H1 (cell line): ENCODE data around the gene SIMC1. TPM values are rescaled to one million over a fixed set of nuclear protein-coding genes. Genes with fewer than 3 reads are reported as not detected.

Source experiments
- CTCF ChIA-PET: fragments of 300-600 bp; sonication (Branson Sonifier 250); formaldehyde crosslinking; loops from one replicate; lab custom pipeline; 2021; ENCODE audit not compliant: partially characterized antibody; lab: Charles Lee
- POLR2A ChIA-PET: fragments of 300-600 bp; sonication (Branson Sonifier 250); formaldehyde crosslinking; loops from one replicate; lab custom pipeline; 2021; ENCODE audit warnings: inconsistent platforms; ENCODE audit not compliant: partially characterized antibody; lab: Charles Lee
- DNase-seq, 2 experiments: peaks; one replicate each; pipeline versions ENCODE4 v3.0.0 to v3.0.0-alpha.2; 2010 to 2022; ENCODE audit warnings: low spot score in 2 of 2, low read depth in 1 of 2, mixed read lengths in 1 of 2
- FAIRE-seq: peaks from 2 replicates; lab custom pipeline; 2011; peaks lifted over from hg19 to GRCh38; lab: Jason Lieb, UNC
- H2AFZ ChIP-seq: 2 replicates; pipeline ENCODE4 v1.8.1; 2012; ENCODE audit warnings: low read length, inconsistent platforms
- H2AK5ac ChIP-seq: 2 replicates; pipeline ENCODE4 v1.6.1; 2013; ENCODE audit warnings: low read depth, low read length
- H2BK120ac ChIP-seq: replicated peaks from 2 replicates; pipeline ENCODE3; 2013; ENCODE audit warnings: low read depth, low read length, inconsistent platforms
- H2BK12ac ChIP-seq: 2 replicates; pipeline ENCODE4 v1.6.1; 2013; ENCODE audit warnings: low read depth, low read length
- H2BK15ac ChIP-seq: 2 replicates; pipeline ENCODE4 v1.6.1; 2013; ENCODE audit warnings: low read length
- H2BK20ac ChIP-seq: 2 replicates; pipeline ENCODE4 v1.6.1; 2013; ENCODE audit warnings: low read length
- H2BK5ac ChIP-seq: 2 replicates; pipeline ENCODE4 v1.6.1; 2013; ENCODE audit warnings: low read depth, low read length
- H3K14ac ChIP-seq: 2 replicates; pipeline ENCODE4 v1.6.1; 2013; ENCODE audit warnings: inconsistent platforms; ENCODE audit not compliant: insufficient read length
- H3K18ac ChIP-seq: 2 replicates; pipeline ENCODE4 v1.6.1; 2013; ENCODE audit warnings: low read length; ENCODE audit errors: extremely low read depth
- H3K23ac ChIP-seq: 2 replicates; pipeline ENCODE4 v1.6.1; 2013; ENCODE audit warnings: inconsistent platforms; ENCODE audit not compliant: insufficient read length
- H3K23me2 ChIP-seq: 2 replicates; pipeline ENCODE4 v1.6.1; 2013; ENCODE audit warnings: low read depth, low read length
- H3K27ac ChIP-seq: 2 replicates; pipeline ENCODE4 v1.6.1; 2011; ENCODE audit warnings: low read depth, low read length, inconsistent platforms
- H3K27me3 ChIP-seq, 4 experiments: replicated peaks in 1 of 4; 1 replicate in 1 of 4; 2 replicates in 3 of 4; pipeline versions ENCODE4 v1.6.1 to v1.8.1; 2011 to 2013; ENCODE audit warnings: low read length in 3 of 4, mild to moderate bottlenecking in 3 of 4, inconsistent platforms in 2 of 4, mixed read lengths in 2 of 4, moderate library complexity in 1 of 4; ENCODE audit not compliant: control insufficient read depth in 3 of 4, insufficient read depth in 3 of 4; ENCODE audit errors: extremely low read depth in 1 of 4
- H3K36me3 ChIP-seq, 4 experiments: 2 replicates each; pipeline versions ENCODE4 v1.6.1 to v1.8.1; 2011 to 2013; ENCODE audit warnings: mild to moderate bottlenecking in 4 of 4, low read length in 3 of 4, moderate library complexity in 2 of 4, control low read depth in 1 of 4, inconsistent platforms in 1 of 4; ENCODE audit not compliant: insufficient read depth in 4 of 4, control insufficient read depth in 2 of 4
- H3K4ac ChIP-seq: replicated peaks from 2 replicates; pipeline ENCODE3; 2013; ENCODE audit warnings: low read length, low read depth, mixed read lengths, inconsistent platforms; ENCODE audit not compliant: insufficient read length
- H3K4me1 ChIP-seq, 4 experiments: replicated peaks in 1 of 4; 1 replicate in 1 of 4; 2 replicates in 3 of 4; pipeline versions ENCODE4 v1.6.1 to v1.8.1; 2011 to 2013; ENCODE audit warnings: low read length in 3 of 4, inconsistent platforms in 2 of 4, mixed read lengths in 1 of 4; ENCODE audit not compliant: insufficient read depth in 4 of 4, control insufficient read depth in 3 of 4
- H3K4me2 ChIP-seq, 2 experiments: 2 replicates each; pipeline versions ENCODE4 v1.6.1 to v1.8.1; 2011 to 2013; ENCODE audit warnings: low read depth in 2 of 2, low read length in 2 of 2, control low read depth in 1 of 2, inconsistent platforms in 1 of 2, mild to moderate bottlenecking in 1 of 2; ENCODE audit not compliant: insufficient read depth in 1 of 2
- H3K4me3 ChIP-seq, 4 experiments: fragments of 200-600, 300-600 bp in 1 of 4; sonication (generic), shearing (Covaris generic), sonication (Bioruptor Twin) in 1 of 4; 2 replicates each; pipeline versions ENCODE4 v1.5.1 to v1.8.1; 2011 to 2016; ENCODE audit warnings: low read length in 4 of 4, low read depth in 3 of 4, control low read depth in 2 of 4, inconsistent platforms in 2 of 4, mild to moderate bottlenecking in 2 of 4, mixed read lengths in 1 of 4, moderate library complexity in 1 of 4; ENCODE audit not compliant: insufficient read depth in 2 of 4; ENCODE audit errors: extremely low read depth in 1 of 4
- H3K56ac ChIP-seq: replicated peaks from 2 replicates; pipeline ENCODE3; 2013; ENCODE audit warnings: low read depth, mild to moderate bottlenecking, mixed read lengths, low read length, inconsistent platforms; ENCODE audit not compliant: insufficient read length
- H3K79me1 ChIP-seq: 2 replicates; pipeline ENCODE4 v1.6.1; 2013; ENCODE audit warnings: low read depth, low read length, control low read depth
- H3K79me2 ChIP-seq, 2 experiments: 2 replicates each; pipeline versions ENCODE4 v1.6.1 to v1.8.1; 2012 to 2013; ENCODE audit warnings: low read length in 2 of 2, mild to moderate bottlenecking in 2 of 2, inconsistent platforms in 1 of 2; ENCODE audit not compliant: insufficient read depth in 2 of 2, control insufficient read depth in 1 of 2
- H3K9ac ChIP-seq, 4 experiments: replicated peaks in 1 of 4; 1 replicate in 1 of 4; 2 replicates in 3 of 4; pipeline versions ENCODE4 v1.6.1 to v1.8.1; 2011 to 2013; ENCODE audit warnings: low read depth in 3 of 4, low read length in 3 of 4, control low read depth in 2 of 4, mild to moderate bottlenecking in 2 of 4, moderate library complexity in 2 of 4, inconsistent platforms in 1 of 4; ENCODE audit errors: extremely low read depth in 1 of 4
- H3K9me3 ChIP-seq, 2 experiments: 2 replicates each; pipeline versions ENCODE4 v1.6.1 to v1.8.1; 2012 to 2013; ENCODE audit warnings: mild to moderate bottlenecking in 2 of 2, moderate library complexity in 2 of 2, control low read depth in 1 of 2, inconsistent platforms in 1 of 2, low read depth in 1 of 2, low read length in 1 of 2, mixed read lengths in 1 of 2; ENCODE audit not compliant: insufficient read depth in 2 of 2
- H4K20me1 ChIP-seq, 2 experiments: replicated peaks in 1 of 2; 2 replicates each; pipeline versions ENCODE3 to v1.8.1; 2011 to 2013; ENCODE audit warnings: inconsistent platforms in 2 of 2, low read length in 2 of 2, mild to moderate bottlenecking in 1 of 2; ENCODE audit not compliant: insufficient read depth in 2 of 2, control insufficient read depth in 1 of 2
- H4K5ac ChIP-seq: 2 replicates; pipeline ENCODE4 v1.6.1; 2013; ENCODE audit warnings: low read length, low read depth, mixed read lengths, inconsistent platforms; ENCODE audit not compliant: insufficient read length
- H4K8ac ChIP-seq: 2 replicates; pipeline ENCODE4 v1.8.0; 2013; ENCODE audit warnings: mild to moderate bottlenecking, moderate library complexity, low read length, inconsistent platforms; ENCODE audit not compliant: insufficient read depth; ENCODE audit errors: extremely low read depth
- H4K91ac ChIP-seq: replicated peaks from 2 replicates; pipeline ENCODE3; 2013; ENCODE audit warnings: low read length, mixed read lengths, inconsistent platforms; ENCODE audit not compliant: insufficient read length
- CBX8 ChIP-seq: fragments of 300-800, 300-1000 bp; sonication (generic); IDR thresholded peaks from 2 replicates; pipeline ENCODE4 v1.7.1; 2016; ENCODE audit warnings: low read depth, low read length, borderline replicate concordance
- CHD2 ChIP-seq: IDR thresholded peaks from 2 replicates; pipeline ENCODE4 v1.6.1; 2012; ENCODE audit warnings: low read length, improper control_type of control experiment
- GTF2F1 ChIP-seq: IDR thresholded peaks from 2 replicates; pipeline ENCODE4 v1.6.1; 2012; ENCODE audit warnings: low read depth, low read length, improper control_type of control experiment, borderline replicate concordance
- MAX ChIP-seq: IDR thresholded peaks from 2 replicates; pipeline ENCODE4 v1.6.1; 2012; ENCODE audit warnings: inconsistent platforms
- NANOG ChIP-seq: IDR thresholded peaks from 2 replicates; pipeline ENCODE4 v1.6.1; 2011; ENCODE audit warnings: low read length, low read depth, mild to moderate bottlenecking, inconsistent platforms; ENCODE audit not compliant: insufficient read depth, poor library complexity, severe bottlenecking
- NRF1 ChIP-seq: IDR thresholded peaks from 2 replicates; pipeline ENCODE4 v1.6.1; 2011; ENCODE audit warnings: mild to moderate bottlenecking, low read depth, low read length, improper control_type of control experiment
- RAD21 ChIP-seq, 2 experiments: IDR thresholded peaks in 1 of 2; conservative IDR thresholded peaks in 1 of 2; 2 replicates each; pipeline ENCODE4 v1.6.1; 2011; ENCODE audit warnings: low read depth in 2 of 2, low read length in 2 of 2, improper control_type of control experiment in 1 of 2, inconsistent platforms in 1 of 2, mild to moderate bottlenecking in 1 of 2, moderate library complexity in 1 of 2
- RXRA ChIP-seq: IDR thresholded peaks from 2 replicates; pipeline ENCODE4 v1.6.1; 2011; ENCODE audit warnings: low read depth, mild to moderate bottlenecking, low read length, moderate library complexity; ENCODE audit not compliant: insufficient read depth
- SRF ChIP-seq: IDR thresholded peaks from 2 replicates; pipeline ENCODE4 v1.6.1; 2011; ENCODE audit warnings: mild to moderate bottlenecking, low read depth, low read length, moderate library complexity
- USF2 ChIP-seq: IDR thresholded peaks from 2 replicates; pipeline ENCODE4 v1.6.1; 2011; ENCODE audit warnings: low read length, improper control_type of control experiment
- WGBS, 2 experiments: shearing (Covaris generic) in 1 of 2; methylation state at CpG; one replicate each; pipeline versions ENCODE4 v1.1.6 to v1.1.7; 2013 to 2015; ENCODE audit warnings: low lambda C conversion rate in 2 of 2, mixed read lengths in 2 of 2, inconsistent platforms in 1 of 2, low coverage in 1 of 2, missing lambda C conversion rate in 1 of 2; ENCODE audit not compliant: insufficient replicate concordance in 2 of 2, insufficient coverage in 1 of 2, insufficient read length in 1 of 2; ENCODE audit errors: extremely low coverage in 1 of 2, missing lambda C conversion rate in 1 of 2; 5-methylcytosine and 5-hydroxymethylcytosine counted together
- polyA plus RNA-seq, 7 experiments: library from polyadenylated mRNA; depleted of rRNA in 3 of 7; stranded (reverse) in 5 of 7; unstranded in 2 of 7; fragments of >200 nt in 5 of 7; fragments of 200-250 nt in 2 of 7; gene quantifications; 1 replicate in 5 of 7; 2 replicates in 1 of 7; 4 replicates in 1 of 7; pipeline versions ENCODE4 v1.2.1 to v1.2.3, GENCODE V29; 2011 to 2013; ENCODE audit warnings: missing spikeins in 2 of 7, mixed read lengths in 2 of 7
- total RNA-seq: library from RNA; stranded (reverse); fragmentation: NEBNext Ultra II Directional; extraction: Animal tissue kit (Norgen Biotek cat#: 25700); gene quantifications from 2 replicates; pipeline ENCODE4 v1.2.1, GENCODE V29; 2021

Gene SIMC1
- total and polyA plus RNA-seq, 2 of the 8 experiments (the other 6 are each of a cell fraction or from before 2014, with no cell fraction given): 12.3 to 21.2 TPM

DNA sequence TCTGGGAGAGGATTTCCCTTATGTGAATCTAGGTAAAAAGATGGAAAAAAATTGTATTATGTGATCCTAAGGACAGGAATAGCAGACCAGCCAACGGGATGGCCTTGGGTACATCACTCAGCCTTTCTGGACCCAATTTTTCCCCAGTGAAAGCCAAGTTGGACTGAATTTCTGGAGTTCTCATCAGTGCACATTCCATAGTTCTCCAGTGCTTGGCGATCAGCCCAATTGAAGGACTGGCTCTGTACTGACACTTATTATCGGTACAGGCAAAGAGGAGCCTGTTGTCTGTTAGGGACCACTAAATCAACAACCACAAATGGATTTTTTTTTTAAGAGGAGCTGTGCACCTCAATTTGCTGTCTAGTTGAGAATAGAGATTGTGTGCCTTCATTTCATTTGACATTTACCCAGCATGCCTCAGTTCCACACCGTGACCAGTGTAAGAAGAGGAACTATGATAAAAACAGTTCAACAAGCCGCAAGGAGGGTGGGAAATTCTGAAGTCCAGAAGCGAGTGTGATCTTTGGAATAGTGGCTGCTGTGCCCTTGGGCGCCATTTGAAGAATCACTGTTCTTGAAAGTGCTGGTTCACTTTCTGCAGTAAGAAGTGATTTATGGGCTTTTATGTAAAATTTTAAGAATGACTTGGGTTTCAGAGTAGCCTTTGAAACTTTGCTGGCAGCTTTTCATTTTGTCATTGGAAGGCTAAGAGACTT lies 135.0 kb downstream of the SIMC1 start:
- Histone ChIP-seq H4K5ac (no peak overlapping the region), H3K18ac (no peak overlapping the region), H2AK5ac (no peak overlapping the region), H3K79me2 (no peaks in the 10 kb centered on the region), H2BK120ac (no peak overlapping the region), H3K36me3 (peaks cover 0 to 6% (median 3%) of the 10 kb centered on the region in 4 experiments; a peak in 2 of 8 replicates), H3K23ac (no peak overlapping the region), H3K4ac (no peak overlapping the region), H3K9me3 (no peaks in the 10 kb centered on the region), H2AFZ (no peak overlapping the region), H3K4me1 (no peaks in the 10 kb centered on the region), H3K14ac (no peak overlapping the region), H3K4me3 (no peak overlapping the region), H3K4me2 (no peak overlapping the region), H2BK15ac (no peak overlapping the region), H3K27me3 (no peaks in the 10 kb centered on the region), H2BK5ac (no peak overlapping the region), H2BK12ac (no peak overlapping the region), H3K56ac (no peak overlapping the region), H3K79me1 (no peaks in the 10 kb centered on the region), H3K27ac (no peak overlapping the region), H3K23me2 (peaks cover 3% of the 10 kb centered on the region; the same call in 1 of the 2 replicates), H3K9ac (no peak overlapping the region), H4K91ac (no peak overlapping the region), H2BK20ac (no peak overlapping the region), H4K8ac (no peak overlapping the region), H4K20me1 (peaks cover 0 to 3% of the 10 kb centered on the region in 2 experiments)
- POLR2A ChIA-PET: interaction anchor here (5.0 to 10.1 kb wide), 2 partner anchors 12 kb away, joined by 15 to 93 read pairs; partner anchors contain the start of genes HIGD2A, KIAA1191 and NOP16
- CTCF ChIA-PET: interaction anchor here (1.1 kb wide), 1 partner anchor 643 kb away, joined by 4 read pairs; no protein-coding TSS in a partner anchor
- 89% methylated on average over 7 of the region's 7 CpGs; no CpG with 5 or more reads in 1 of the 2 experiments for WGBS, 2 experiments
- no peak for FAIRE-seq
- DNase-seq: no peak
- TF ChIP-seq NANOG (no peak), RXRA (no peak), CBX8 (no peak), RAD21 (IDR thresholded peaks at IDR 0.05 in 1 of 2, conservative IDR thresholded peaks at IDR 0.05 in 1 of 2; ENCODE audit: low read depth in 2 of 2, low read length in 2 of 2) (no peak), NRF1 (no peak), GTF2F1 (no peak), SRF (no peak), USF2 (no peak), MAX (no peak), CHD2 (no peak)
